Caki2 (cell line): Measurements from ENCODE around the gene FADS2. TPM values are rescaled to one million over a fixed set of nuclear protein-coding genes. Genes with fewer than 3 reads are reported as not detected.

Source experiments
- DNase-seq: peaks from one replicate; pipeline ENCODE4 v3.0.0-alpha.2; 2015; ENCODE audit warnings: low read depth
- in situ Hi-C: cut with HindIII; loops from 2 replicates; pipeline ENCODE4 v1.10.0; 2016; ENCODE audit warnings: low sequenced_read_pairs, low pct_unique_long_range_greater_than_20kb, mixed read lengths
- total RNA-seq: library from RNA; depleted of rRNA; stranded (reverse); fragments of >200 nt; shearing (Covaris generic); gene quantifications from 2 replicates; pipeline ENCODE4 v1.2.3, GENCODE V29; 2014; ENCODE audit warnings: low replicate concordance

FADS2 gene
- total RNA-seq, 1 experiment from 2014 or later = 8.6 TPM

DNA sequence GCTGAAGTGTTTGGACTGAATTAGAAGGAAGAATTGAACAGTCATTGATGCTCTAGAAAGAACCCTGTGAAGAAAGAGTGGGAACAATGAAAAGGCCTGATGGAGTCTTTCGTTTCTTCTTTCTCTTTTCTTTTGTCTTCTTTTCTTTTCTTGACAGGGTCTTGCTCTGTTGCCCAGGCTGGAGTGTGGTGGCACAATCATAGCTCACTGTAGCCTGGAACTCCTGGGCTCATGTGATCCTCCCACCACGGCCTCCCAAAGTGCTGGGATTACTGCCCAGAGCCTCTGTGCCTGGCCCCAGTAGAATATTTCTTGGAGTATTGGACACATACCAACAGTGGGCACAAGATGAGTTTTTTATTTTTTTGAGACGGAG is 34.3 kb upstream of the FADS2 start:
- in situ Hi-C loops = no loop called here
- no peak for DNase-seq

DNA sequence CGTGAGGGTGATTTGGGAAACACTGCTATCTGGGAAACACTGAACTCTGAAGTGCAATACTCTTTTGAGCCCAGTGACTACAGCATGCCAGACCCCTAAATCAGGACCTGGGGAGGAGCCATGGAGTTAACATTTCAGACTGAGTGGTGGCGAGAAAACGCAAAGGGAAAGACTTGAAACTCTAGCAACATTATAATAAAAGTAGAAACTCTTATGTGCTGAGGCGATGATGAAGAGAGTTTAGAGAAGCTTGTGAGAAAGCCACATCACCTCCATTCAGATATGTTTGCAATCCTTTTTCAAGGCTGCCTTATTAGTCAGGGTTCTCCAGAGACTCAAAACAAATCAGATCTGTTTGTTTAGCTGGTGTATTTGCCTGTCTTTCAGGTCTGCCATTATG is 33.5 kb upstream of the FADS2 start:
- in situ Hi-C loops = no loop called here
- no peak for DNase-seq

DNA sequence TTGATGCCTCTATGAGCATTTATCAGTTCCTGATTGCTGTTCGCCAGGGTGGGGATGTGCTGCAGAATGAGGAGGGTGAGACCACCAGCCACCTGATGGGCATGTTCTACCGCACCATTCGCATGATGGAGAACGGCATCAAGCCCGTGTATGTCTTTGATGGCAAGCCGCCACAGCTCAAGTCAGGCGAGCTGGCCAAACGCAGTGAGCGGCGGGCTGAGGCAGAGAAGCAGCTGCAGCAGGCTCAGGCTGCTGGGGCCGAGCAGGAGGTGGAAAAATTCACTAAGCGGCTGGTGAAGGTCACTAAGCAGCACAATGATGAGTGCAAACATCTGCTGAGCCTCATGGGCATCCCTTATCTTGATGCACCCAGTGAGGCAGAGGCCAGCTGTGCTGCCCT is 32.6 kb upstream of the FADS2 start:
- no peak for DNase-seq
- in situ Hi-C loops = no loop called here

DNA sequence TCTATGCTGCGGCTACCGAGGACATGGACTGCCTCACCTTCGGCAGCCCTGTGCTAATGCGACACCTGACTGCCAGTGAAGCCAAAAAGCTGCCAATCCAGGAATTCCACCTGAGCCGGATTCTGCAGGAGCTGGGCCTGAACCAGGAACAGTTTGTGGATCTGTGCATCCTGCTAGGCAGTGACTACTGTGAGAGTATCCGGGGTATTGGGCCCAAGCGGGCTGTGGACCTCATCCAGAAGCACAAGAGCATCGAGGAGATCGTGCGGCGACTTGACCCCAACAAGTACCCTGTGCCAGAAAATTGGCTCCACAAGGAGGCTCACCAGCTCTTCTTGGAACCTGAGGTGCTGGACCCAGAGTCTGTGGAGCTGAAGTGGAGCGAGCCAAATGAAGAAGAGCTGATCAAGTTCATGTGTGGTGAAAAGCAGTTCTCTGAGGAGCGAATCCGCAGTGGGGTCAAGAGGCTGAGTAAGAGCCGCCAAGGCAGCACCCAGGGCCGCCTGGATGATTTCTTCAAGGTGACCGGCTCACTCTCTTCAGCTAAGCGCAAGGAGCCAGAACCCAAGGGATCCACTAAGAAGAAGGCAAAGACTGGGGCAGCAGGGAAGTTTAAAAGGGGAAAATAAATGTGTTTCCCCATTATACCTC is 32.1 kb upstream of the FADS2 start:
- no peak for DNase-seq
- in situ Hi-C loops = no loop called here

DNA sequence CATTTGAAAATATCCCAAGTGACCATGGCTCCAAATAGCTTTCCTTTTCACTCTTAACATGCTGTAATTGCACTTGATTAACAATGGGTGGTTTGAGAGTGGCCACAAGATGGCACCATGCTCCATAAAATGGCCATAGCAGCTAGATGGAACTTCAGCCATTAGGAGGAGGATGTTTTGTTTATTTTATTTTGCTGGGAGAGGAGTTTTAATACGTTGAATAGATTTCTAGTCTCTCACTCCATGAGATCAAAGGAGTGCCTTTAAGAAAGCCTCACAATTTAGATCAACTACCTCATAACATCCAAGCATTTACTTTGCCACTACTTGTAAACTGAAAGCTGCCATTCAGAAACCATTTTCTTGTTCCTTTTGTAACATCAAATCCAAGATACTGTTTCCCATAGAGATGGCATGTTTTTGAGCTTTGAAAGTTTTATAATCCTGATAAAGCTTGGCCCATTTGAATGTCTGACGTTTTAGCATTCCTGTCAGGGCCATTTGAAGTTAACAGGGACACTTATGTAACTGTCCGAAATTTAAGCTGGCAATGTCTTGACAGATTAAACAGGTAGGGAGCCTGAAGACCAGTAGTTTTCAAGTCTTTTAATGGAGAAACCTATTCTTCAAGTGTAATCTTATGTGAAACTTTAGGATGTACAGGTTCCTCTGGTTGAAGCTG is 30.7 kb upstream of the FADS2 start:
- in situ Hi-C loops = no loop called here
- peak; percentile 62 for DNase-seq

DNA sequence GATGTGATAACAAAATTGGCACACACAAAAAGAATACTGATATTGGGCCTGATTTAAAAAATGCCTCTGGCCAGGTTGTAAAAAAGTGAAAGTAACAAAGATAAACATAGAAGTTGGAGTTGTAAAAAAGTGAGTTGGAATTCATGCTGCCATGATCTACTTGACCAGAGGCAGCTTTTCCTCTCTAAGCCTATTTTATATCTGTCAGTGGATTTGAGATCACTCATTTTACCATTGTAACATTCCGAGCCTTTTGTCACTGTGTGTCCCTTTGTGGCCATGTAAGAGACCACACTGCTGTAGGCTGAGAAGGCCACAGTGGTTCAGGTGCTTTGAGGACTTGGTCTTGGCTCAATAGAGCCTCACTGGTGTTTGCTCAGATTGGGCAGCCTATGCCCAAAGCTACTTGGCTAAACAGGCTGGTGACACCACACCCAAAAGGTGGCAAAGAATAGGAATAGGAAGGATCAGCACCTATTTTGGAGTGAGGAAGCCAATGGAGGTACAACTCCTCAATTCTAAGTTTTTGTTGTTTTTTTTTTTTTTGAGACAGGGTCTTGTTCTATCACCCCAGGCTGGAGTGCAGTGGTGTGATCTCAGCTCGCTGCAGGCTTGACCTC is 28.3 kb upstream of the FADS2 start:
- no peak for DNase-seq
- in situ Hi-C loops = no loop called here

DNA sequence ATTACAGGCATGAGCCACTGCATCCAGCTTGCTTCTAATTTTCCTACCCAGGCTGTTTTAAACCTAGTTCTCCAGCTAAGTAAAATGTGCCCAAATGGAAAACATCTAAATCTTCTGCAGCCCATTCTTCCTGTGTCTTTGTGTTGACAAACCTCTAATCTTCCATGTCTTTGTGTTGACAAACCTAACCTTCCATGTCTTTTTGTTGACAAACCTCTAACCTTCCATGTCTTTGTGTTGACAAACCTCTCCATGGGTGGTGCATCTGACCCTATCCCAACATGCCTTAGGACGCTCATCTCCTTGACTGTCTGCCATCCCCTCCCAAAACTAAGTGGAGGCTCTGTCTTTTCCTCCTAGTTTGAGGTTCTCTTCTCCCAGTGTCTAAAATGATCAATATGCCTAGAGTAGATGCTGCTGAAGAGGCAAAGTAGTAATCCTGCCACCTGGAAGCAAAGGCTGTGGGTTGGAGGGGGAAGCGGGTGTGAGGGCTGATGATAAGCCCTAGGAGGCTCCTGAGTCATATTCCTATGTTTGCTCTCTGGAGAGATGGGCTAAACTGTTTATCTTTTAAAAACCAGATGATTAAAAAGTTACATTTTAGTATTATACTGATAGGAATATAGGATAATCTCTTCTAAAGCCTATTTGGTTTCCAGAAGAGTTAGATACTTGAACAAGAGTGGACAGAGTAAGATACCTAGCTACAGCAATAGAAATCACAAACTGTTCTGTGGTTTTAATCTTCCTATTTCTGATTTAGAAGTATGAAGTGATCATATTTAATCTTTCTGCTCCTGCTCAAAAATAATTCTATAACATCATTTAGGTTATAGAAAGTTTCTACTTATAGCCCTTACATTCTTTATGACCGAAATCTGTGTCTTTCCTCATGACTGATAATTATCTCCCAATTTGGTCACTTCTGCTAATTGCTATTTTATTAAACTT is 27.5 kb upstream of the FADS2 start:
- no peak for DNase-seq

DNA sequence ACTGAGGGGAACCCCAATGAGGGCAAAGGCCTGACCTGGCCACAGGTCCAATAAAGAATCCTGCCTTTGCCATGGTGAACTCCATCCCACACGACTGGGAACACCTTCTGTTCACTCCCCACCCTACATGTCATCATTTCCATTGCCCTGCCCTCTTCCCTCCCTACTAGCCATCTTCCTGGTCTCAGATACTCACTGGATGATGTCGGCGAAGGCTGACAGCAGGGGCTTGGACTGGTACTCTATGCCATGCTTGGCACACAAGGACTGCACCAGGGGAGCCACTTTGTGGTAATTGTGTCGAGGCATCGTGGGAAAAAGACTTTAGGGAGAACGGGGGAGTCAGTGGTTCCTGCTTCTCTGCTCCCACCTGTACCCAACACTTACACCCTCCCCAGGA is 25.5 kb upstream of the FADS2 start:
- no peak for DNase-seq
- in situ Hi-C loops = no loop called here

More for the DNA sequence above, 27.5 kb upstream of the FADS2 start:
- in situ Hi-C loops = no loop called here

DNA sequence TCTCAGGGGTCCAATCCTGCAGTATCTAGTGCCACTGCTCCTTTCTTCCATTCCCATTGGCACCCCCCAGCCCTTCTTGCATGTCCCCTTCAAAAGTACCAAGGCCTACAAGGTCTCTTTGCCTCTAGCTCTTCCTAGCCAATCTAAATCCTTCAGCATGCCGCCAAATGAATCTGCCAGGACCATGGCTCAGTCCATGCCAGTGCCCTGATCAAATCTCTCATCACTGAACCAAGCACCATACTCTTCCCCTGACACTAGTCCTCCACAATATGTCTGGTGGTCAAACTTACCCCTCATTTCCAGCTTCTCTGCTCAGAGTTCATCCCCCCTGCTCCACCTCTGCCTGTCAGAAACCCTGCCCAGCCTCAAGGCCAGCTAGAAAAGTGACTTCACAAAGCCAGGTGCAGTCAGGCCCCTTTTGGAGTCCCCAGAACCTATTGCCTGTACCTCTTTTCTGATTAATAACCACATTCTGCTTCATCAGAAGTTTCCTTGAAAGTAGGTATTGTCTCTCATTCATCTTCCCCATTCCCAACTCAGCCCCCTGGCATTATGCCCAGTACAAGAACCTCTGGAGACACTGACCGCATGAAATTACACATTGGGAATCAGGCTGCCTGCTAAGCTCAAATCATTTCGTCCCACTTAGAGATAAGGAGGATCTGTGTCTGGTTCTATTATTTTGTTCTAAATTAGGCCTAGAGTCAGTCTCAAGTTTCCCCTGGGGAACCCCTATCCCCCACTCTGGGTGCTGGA is 24.0 kb upstream of the FADS2 start:
- DNase-seq = no peak
- in situ Hi-C loops = no loop called here

DNA sequence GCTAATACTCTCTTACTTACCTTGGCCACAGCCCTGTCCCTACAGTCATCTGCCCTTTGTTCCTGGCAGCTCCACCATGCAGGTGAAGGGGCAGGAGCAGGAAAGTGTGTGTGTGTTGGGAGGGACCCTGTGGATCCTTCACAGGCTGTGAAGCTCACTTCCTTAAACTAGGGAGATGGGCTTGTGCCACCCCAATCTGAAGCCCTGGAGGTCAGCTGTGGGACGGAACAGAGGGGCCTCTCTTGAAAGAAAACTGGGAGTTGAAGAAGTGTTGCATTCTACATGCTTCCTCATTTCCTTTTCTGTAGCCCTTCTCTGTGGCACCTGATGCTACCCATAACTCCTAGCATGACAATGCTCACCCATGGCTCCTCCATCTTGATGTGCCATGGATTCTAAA is 23.0 kb upstream of the FADS2 start:
- in situ Hi-C loops = no loop called here
- no peak for DNase-seq

DNA sequence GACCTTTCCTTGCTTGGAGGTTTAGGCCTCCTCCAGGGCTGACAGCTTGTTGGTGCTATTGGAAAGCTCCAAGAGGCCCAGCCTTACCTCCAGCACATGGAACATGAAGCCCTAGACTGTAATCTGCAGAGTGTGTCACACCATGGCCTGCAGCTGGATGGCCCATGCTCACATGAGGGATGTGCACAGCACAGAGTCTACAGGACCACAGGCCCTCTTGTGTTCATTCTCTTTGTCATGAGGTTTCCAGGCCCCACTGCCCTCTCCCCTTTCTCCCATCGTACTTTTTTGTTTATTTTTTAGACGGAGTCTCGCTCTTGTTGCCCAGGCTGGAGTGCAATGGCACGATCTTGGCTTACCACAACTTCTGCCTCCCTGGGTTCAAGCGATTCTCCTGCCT is 21.3 kb upstream of the FADS2 start:
- in situ Hi-C loops = no loop called here
- no peak for DNase-seq

DNA sequence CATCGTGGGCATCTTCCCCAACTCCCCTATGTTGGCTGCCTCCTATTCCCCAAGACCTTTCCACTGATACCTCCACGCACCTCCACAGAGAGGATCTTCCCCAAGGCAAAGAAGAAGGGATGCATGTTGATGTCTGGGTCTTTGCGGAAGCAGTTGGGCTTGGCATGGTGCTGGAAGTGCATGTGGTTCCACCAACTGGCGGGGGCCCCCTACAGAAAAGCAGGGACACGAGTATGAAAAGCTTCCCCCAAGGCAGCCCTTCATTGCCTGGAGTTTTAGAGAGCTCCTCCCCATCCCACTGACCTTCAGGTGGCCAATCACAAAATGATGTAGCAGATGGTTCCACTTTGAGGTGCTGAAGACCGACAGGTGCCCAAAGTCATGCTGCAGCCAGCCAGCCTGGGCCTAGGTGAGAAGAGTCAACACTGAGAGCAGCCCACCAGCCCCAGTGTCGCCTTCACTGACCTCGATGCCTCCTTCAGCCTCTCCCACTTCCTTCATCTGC is 17.4 kb upstream of the FADS2 start:
- in situ Hi-C loops = no loop called here

DNA sequence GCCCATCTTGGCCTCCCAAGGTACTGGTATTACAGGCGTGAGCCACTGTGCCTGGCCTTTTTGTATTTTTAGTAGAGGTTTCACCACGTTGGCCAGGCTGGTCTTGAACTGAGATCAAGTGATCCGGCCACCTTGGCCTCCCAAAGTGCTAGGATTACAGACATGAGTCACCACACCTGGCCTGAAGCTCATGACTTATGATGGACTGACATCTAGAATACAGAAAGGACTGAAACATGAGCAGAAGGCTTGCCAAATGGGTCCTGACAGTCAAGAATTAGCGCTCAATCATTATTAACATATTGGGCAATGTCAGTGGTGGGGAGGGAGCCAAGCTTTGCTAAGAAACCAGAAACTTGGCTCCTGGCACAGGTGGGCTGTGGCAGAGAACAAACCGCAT is 16.3 kb upstream of the FADS2 start:
- DNase-seq = no peak
- in situ Hi-C loops = no loop called here

More for the DNA sequence above, 17.4 kb upstream of the FADS2 start:
- DNase-seq = no peak

DNA sequence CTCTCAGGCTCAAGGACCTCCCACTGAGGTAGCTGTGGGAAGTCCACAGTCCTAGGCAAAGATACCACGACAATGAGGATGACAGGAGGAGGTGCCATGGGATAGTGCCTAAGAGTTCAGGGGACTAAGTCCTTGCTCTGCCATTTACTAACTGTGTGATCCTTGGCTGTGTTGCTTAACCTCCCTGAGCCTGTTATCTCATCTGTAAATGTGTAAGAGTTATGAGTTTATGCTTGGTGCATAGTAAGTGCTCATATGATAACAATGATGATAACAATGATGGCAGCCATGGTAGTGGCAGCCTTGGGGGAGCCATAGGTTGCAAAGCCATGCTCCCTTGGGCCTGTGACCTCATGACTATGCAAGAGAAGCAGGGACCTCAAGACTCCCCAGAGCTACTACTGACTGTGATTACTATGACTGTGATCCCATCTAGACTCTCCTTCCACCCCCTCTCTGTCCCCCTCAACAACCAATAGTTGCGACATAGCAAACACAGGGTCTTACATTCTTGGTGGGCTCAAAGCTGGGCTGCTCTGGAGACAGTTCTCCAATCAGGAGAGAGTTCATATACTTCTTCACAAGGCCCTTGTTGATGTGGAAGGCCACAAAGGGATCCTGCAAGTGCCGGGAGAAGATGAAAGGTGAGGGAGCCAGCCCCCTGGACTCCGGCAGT is 15.2 kb upstream of the FADS2 start:
- in situ Hi-C loops = no loop called here

DNA sequence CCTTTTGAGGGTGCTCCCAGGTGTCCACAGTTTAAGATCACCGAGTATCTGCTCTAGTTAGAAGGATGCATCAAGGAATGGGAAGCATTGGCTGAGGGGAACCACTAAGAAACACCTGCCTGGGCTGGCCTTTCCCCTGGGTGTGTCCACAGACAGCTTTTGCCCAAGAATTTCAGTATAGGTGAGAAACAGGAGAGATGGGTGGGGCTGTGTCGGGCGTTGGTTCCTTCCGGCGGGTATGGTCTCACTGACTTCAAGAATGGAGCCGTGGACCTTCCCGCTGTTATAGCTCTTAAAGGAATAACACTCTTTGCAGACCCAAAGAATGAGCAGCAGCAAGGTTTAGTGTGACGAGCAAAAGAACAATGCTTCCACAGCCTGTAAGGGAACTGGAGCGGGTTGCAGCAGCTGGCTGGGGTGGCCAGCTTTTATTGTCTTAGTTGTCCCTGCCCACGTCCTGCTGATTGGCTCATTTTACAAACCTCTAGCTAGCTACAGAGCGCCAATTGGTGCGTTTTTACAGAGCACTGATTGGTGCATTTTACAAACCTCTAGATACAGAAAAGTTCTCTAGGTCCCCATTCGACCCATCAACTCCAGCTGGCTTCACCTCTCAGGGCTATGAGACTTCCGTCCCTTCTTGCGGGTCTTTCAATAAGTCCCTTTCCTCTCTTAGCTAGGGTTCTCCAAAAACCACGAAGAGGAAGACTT is 13.7 kb upstream of the FADS2 start:
- in situ Hi-C loops = no loop called here
- DNase-seq = no peak

More for the DNA sequence above, 15.2 kb upstream of the FADS2 start:
- DNase-seq = no peak

DNA sequence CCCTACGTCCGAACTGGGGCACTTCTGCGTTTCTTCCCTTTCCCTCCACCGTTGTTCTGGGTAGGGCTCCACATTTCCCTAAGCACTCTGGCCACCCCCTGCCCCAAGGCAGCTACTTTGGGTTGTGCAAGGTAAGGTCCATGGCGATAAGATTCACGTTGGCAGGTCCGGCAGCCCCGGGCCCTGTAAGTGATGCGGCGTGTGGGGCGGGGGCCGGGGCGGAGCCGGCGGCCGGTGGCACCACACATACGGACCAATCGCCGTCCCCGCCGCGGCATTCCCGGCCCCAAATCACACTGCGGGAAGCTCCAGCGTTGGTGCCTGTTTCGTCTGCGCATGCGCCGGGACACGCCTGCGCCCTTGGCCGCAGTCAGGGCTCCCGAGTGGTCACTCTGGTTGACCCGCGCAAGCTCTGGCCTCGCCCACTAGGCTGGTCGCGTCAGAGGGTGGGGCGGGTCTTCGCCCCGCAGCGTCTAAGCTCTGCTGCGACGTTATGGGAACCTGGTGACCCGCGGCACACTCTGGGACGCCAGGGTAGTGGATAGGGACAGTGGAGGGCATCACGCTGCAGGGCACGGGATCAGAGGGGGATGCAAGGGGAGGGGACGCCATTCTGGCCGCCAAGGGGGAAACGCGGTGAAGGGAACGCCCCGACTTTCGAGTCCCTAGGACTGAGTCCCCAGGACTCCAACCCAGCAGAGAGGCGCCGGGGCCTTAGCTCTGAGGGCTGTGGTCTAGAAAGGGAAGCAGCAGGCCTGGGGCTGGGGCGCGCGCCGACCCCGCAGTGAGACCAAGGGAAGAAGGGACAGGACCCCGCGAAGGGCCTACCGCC is 12.9 kb upstream of the FADS2 start:
- peak; percentile 95 for DNase-seq
- in situ Hi-C loops = no loop called here
